Right lung (tissue), 5 donors: Measurements from ENCODE around the gene UVSSA. TPM values are rescaled to one million over a fixed set of nuclear protein-coding genes. Genes with fewer than 3 reads are reported as not detected.
"Not testable (repeated sequence)": the region's sequence is repeated elsewhere in the genome, so short reads cannot be mapped to it uniquely, and the experiment has no call there.

Experiments
- DNase-seq, 2 donors: peaks; one replicate each; pipeline ENCODE4 v3.0.0-alpha.2; 2013
- polyA plus RNA-seq, 5 donors: library from polyadenylated mRNA; unstranded; fragments of 120-200 nt; gene quantifications; one replicate each; pipeline versions ENCODE4 v1.2.1 to v1.2.3, GENCODE V29; 2013; ENCODE audit warnings: inconsistent platforms in 1 of 5, low replicate concordance in 1 of 5; ENCODE audit not compliant: insufficient read length in 5 of 5, insufficient read depth in 1 of 5

UVSSA gene
- polyA plus RNA-seq, 5 donors, result 9.6 to 21.2 (median 15.5) TPM

- DNase-seq, result no peak
Observed at GRCh38 chr4:1329408-1330371, 17.3 kb upstream of the UVSSA start.

- DNase-seq, result no peak
Observed at GRCh38 chr4:1330761-1331590, 16.0 kb upstream of the UVSSA start.

GRCh38 chr4:1331591-1332353 lies 15.2 kb upstream of the UVSSA start:
- DNase-seq, result no peak

GRCh38 chr4:1332686-1333085 lies 14.3 kb upstream of the UVSSA start:
- no peak for DNase-seq

- DNase-seq, result no peak
Observed at GRCh38 chr4:1333256-1333655, 13.8 kb upstream of the UVSSA start.

- DNase-seq, result not testable (repeated sequence)
Observed at GRCh38 chr4:1333851-1334578, 13.0 kb upstream of the UVSSA start.

- DNase-seq, result no peak
Observed at GRCh38 chr4:1334579-1334895, 12.5 kb upstream of the UVSSA start.

- not testable (repeated sequence) for DNase-seq
Observed at GRCh38 chr4:1335193-1335883, 11.7 kb upstream of the UVSSA start.

GRCh38 chr4:1336088-1336491 lies 10.9 kb upstream of the UVSSA start:
- DNase-seq, result no peak

GRCh38 chr4:1337376-1337831 lies 9.6 kb upstream of the UVSSA start:
- no peak for DNase-seq

- DNase-seq, result no peak
Observed at GRCh38 chr4:1337951-1338751, 8.9 kb upstream of the UVSSA start.

- no peak for DNase-seq
Observed at GRCh38 chr4:1338752-1339414, 8.1 kb upstream of the UVSSA start.

GRCh38 chr4:1339489-1339888 lies 7.5 kb upstream of the UVSSA start:
- DNase-seq, result no peak

- no peak for DNase-seq
Observed at GRCh38 chr4:1340181-1340747, 6.7 kb upstream of the UVSSA start.

- no peak for DNase-seq
Observed at GRCh38 chr4:1340861-1341260, 6.1 kb upstream of the UVSSA start.

- DNase-seq, result no peak
Observed at GRCh38 chr4:1342003-1342402, 5.0 kb upstream of the UVSSA start.

GRCh38 chr4:1344696-1345095 lies 2.3 kb upstream of the UVSSA start:
- DNase-seq, result peak in 1 of 2 donors; percentile 11

- DNase-seq, result peak; percentile 61 to 69
Observed at GRCh38 chr4:1345903-1346780, 866 bp upstream of the UVSSA start.
